ENCODE data around the gene YTHDF1.

The YTHDF1 gene

DNA sequence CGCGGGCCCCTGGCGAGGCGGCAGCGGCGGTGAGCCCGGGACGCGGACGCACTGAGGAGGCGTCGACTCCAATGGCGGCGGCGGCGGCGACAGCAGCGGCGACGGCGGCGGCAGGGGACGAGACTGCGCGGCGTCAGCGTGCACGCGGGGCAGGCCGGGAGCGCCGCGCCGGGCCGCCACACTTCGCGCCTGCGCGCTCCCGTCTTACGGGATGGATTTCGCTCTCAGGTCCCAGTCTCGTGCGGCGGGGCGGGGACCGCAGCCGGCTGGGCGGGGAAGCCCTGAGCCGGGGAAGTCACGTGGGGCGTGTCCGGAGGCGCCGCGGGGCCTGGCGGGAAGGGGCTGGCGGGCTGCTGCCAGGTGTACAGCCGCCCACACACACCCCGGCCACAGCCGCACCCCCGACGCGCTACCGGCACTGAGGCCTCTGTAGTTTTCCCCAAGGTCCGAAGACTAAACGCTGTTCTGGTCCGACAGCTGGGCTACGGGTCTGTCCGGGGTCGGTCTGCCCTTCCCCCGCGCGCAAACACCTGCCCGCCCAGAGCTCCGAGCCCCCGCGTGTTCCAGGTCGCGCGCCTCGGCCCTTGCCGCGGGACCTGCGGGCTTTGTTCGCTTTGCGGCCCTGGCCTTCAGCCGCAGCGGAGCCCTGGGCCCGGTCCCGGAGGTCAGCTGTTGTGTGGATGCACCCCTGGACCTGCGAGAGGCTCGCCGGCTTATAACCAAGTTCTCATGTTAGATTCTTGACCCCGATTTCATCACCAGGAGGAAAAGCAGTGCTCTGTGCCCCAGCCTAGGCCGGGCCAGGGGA, at the start of gene YTHDF1 (continued):
- TF ChIP-seq ZNF174 (tag by site-specific recombination; IDR thresholded peaks at IDR 0.05) (no peak), ZNF514 (tag by site-specific recombination; IDR thresholded peaks at IDR 0.05) (no peak), ZNF837 (tag by site-specific recombination; IDR thresholded peaks at IDR 0.05) (no peak), ZNF473 (tag by site-specific recombination; IDR thresholded peaks at IDR 0.05) (no peak), ZNF214 (tag by site-specific recombination; IDR thresholded peaks at IDR 0.05; ENCODE audit: borderline replicate concordance) (no peak), ZEB2 (tag by site-specific recombination; IDR thresholded peaks at IDR 0.05) (peak; percentile 95), MZF1 (tag by site-specific recombination; IDR thresholded peaks at IDR 0.05; ENCODE audit: borderline replicate concordance) (no peak), ZSCAN23 (tag by site-specific recombination; IDR thresholded peaks at IDR 0.05) (no peak), ZNF777 (tag by site-specific recombination; IDR thresholded peaks at IDR 0.05; ENCODE audit: borderline replicate concordance) (0 out of 2 replicates have a peak, but pooled peaks have one; percentile 60), ZNF561 (tag by site-specific recombination; IDR thresholded peaks at IDR 0.05; ENCODE audit: borderline replicate concordance) (peak; percentile 89), ZSCAN30 (tag by site-specific recombination; IDR thresholded peaks at IDR 0.05) (peak; percentile 57; the same call in 1 of the 2 replicates), ZFP37 (tag by site-specific recombination; IDR thresholded peaks at IDR 0.05) (peak; percentile 45; the same call in 1 of the 2 replicates), SP7 (tag by site-specific recombination; IDR thresholded peaks at IDR 0.05) (peak; percentile 82), ZNF549 (tag by site-specific recombination; IDR thresholded peaks at IDR 0.05) (no peak), ZNF335 (tag by site-specific recombination; conservative IDR thresholded peaks at IDR 0.05) (peak; percentile 82), ZNF221 (tag by site-specific recombination; IDR thresholded peaks at IDR 0.05; ENCODE audit: borderline replicate concordance) (no peak), ZNF707 (tag by site-specific recombination; IDR thresholded peaks at IDR 0.05) (no peak), KLF1 (tag by site-specific recombination; IDR thresholded peaks at IDR 0.05) (peak; percentile 92), ZNF558 (tag by site-specific recombination; IDR thresholded peaks at IDR 0.05) (no peak), ZNF37A (tag by site-specific recombination; IDR thresholded peaks at IDR 0.05) (no peak), ZNF610 (tag by site-specific recombination; IDR thresholded peaks at IDR 0.05; ENCODE audit: borderline replicate concordance) (peak; percentile 59; the same call in 1 of the 2 replicates)
- TF ChIP-seq, protein P1, sequence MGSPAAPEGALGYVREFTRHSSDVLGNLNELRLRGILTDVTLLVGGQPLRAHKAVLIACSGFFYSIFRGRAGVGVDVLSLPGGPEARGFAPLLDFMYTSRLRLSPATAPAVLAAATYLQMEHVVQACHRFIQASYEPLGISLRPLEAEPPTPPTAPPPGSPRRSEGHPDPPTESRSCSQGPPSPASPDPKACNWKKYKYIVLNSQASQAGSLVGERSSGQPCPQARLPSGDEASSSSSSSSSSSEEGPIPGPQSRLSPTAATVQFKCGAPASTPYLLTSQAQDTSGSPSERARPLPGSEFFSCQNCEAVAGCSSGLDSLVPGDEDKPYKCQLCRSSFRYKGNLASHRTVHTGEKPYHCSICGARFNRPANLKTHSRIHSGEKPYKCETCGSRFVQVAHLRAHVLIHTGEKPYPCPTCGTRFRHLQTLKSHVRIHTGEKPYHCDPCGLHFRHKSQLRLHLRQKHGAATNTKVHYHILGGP (tag by site-specific recombination; IDR thresholded peaks at IDR 0.05), result no peak
- TF ChIP-seq, protein P2, sequence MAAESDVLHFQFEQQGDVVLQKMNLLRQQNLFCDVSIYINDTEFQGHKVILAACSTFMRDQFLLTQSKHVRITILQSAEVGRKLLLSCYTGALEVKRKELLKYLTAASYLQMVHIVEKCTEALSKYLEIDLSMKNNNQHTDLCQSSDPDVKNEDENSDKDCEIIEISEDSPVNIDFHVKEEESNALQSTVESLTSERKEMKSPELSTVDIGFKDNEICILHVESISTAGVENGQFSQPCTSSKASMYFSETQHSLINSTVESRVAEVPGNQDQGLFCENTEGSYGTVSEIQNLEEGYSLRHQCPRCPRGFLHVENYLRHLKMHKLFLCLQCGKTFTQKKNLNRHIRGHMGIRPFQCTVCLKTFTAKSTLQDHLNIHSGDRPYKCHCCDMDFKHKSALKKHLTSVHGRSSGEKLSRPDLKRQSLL (tag by site-specific recombination; IDR thresholded peaks at IDR 0.05), result no peak
- TF ChIP-seq, protein P3, sequence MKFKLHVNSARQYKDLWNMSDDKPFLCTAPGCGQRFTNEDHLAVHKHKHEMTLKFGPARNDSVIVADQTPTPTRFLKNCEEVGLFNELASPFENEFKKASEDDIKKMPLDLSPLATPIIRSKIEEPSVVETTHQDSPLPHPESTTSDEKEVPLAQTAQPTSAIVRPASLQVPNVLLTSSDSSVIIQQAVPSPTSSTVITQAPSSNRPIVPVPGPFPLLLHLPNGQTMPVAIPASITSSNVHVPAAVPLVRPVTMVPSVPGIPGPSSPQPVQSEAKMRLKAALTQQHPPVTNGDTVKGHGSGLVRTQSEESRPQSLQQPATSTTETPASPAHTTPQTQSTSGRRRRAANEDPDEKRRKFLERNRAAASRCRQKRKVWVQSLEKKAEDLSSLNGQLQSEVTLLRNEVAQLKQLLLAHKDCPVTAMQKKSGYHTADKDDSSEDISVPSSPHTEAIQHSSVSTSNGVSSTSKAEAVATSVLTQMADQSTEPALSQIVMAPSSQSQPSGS (tag by site-specific recombination; IDR thresholded peaks at IDR 0.05; ENCODE audit: low read depth), result no peak
- TF ChIP-seq, protein P4, sequence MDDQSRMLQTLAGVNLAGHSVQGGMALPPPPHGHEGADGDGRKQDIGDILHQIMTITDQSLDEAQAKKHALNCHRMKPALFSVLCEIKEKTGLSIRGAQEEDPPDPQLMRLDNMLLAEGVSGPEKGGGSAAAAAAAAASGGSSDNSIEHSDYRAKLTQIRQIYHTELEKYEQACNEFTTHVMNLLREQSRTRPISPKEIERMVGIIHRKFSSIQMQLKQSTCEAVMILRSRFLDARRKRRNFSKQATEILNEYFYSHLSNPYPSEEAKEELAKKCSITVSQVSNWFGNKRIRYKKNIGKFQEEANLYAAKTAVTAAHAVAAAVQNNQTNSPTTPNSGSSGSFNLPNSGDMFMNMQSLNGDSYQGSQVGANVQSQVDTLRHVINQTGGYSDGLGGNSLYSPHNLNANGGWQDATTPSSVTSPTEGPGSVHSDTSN (CRISPR knock-in tag; IDR thresholded peaks at IDR 0.05), result 0 out of 2 replicates have a peak, but pooled peaks have one; percentile 22
- TF ChIP-seq, protein P5, sequence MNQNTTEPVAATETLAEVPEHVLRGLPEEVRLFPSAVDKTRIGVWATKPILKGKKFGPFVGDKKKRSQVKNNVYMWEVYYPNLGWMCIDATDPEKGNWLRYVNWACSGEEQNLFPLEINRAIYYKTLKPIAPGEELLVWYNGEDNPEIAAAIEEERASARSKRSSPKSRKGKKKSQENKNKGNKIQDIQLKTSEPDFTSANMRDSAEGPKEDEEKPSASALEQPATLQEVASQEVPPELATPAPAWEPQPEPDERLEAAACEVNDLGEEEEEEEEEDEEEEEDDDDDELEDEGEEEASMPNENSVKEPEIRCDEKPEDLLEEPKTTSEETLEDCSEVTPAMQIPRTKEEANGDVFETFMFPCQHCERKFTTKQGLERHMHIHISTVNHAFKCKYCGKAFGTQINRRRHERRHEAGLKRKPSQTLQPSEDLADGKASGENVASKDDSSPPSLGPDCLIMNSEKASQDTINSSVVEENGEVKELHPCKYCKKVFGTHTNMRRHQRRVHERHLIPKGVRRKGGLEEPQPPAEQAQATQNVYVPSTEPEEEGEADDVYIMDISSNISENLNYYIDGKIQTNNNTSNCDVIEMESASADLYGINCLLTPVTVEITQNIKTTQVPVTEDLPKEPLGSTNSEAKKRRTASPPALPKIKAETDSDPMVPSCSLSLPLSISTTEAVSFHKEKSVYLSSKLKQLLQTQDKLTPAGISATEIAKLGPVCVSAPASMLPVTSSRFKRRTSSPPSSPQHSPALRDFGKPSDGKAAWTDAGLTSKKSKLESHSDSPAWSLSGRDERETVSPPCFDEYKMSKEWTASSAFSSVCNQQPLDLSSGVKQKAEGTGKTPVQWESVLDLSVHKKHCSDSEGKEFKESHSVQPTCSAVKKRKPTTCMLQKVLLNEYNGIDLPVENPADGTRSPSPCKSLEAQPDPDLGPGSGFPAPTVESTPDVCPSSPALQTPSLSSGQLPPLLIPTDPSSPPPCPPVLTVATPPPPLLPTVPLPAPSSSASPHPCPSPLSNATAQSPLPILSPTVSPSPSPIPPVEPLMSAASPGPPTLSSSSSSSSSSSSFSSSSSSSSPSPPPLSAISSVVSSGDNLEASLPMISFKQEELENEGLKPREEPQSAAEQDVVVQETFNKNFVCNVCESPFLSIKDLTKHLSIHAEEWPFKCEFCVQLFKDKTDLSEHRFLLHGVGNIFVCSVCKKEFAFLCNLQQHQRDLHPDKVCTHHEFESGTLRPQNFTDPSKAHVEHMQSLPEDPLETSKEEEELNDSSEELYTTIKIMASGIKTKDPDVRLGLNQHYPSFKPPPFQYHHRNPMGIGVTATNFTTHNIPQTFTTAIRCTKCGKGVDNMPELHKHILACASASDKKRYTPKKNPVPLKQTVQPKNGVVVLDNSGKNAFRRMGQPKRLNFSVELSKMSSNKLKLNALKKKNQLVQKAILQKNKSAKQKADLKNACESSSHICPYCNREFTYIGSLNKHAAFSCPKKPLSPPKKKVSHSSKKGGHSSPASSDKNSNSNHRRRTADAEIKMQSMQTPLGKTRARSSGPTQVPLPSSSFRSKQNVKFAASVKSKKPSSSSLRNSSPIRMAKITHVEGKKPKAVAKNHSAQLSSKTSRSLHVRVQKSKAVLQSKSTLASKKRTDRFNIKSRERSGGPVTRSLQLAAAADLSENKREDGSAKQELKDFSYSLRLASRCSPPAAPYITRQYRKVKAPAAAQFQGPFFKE (tag by site-specific recombination; IDR thresholded peaks at IDR 0.05; ENCODE audit: borderline replicate concordance), result no peak
- TF ChIP-seq, protein P6, sequence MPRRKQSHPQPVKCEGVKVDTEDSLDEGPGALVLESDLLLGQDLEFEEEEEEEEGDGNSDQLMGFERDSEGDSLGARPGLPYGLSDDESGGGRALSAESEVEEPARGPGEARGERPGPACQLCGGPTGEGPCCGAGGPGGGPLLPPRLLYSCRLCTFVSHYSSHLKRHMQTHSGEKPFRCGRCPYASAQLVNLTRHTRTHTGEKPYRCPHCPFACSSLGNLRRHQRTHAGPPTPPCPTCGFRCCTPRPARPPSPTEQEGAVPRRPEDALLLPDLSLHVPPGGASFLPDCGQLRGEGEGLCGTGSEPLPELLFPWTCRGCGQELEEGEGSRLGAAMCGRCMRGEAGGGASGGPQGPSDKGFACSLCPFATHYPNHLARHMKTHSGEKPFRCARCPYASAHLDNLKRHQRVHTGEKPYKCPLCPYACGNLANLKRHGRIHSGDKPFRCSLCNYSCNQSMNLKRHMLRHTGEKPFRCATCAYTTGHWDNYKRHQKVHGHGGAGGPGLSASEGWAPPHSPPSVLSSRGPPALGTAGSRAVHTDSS (tag by site-specific recombination; IDR thresholded peaks at IDR 0.05), result no peak
